Endothelial cell of hepatic sinusoid (primary cell): Measurements from ENCODE around the gene MYH15.

Experiments
- in situ Hi-C: cut with HindIII; loops from 2 replicates; pipeline ENCODE4 v1.10.0; 2017; ENCODE audit warnings: low sequenced_read_pairs

The MYH15 gene

GRCh38 chr3:108416111-108416869 is 94.1 kb downstream of the MYH15 start:
- in situ Hi-C loops: no loop called here

- in situ Hi-C loops: no loop called here
Measured at GRCh38 chr3:108415661-108416060, 94.7 kb downstream of the MYH15 start.

GRCh38 chr3:108414007-108414406 is 96.4 kb downstream of the MYH15 start:
- in situ Hi-C loops: no loop called here

- in situ Hi-C loops: no loop called here
Measured at GRCh38 chr3:108412121-108412750, 98.2 kb downstream of the MYH15 start.

GRCh38 chr3:108410531-108410984 is 99.8 kb downstream of the MYH15 start:
- in situ Hi-C loops: no loop called here

- in situ Hi-C loops: no loop called here
Measured at GRCh38 chr3:108409800-108410178, 100.6 kb downstream of the MYH15 start.

GRCh38 chr3:108408883-108409799 is 101.3 kb downstream of the MYH15 start:
- in situ Hi-C loops: no loop called here

- in situ Hi-C loops: no loop called here
Measured at GRCh38 chr3:108407886-108408285, 102.5 kb downstream of the MYH15 start.

- in situ Hi-C loops: no loop called here
Measured at GRCh38 chr3:108406661-108407206, 103.7 kb downstream of the MYH15 start.

GRCh38 chr3:108406063-108406660 is 104.2 kb downstream of the MYH15 start:
- in situ Hi-C loops: no loop called here

GRCh38 chr3:108404368-108404767 is 106.0 kb downstream of the MYH15 start:
- in situ Hi-C loops: no loop called here

- in situ Hi-C loops: no loop called here
Measured at GRCh38 chr3:108403686-108404345, 106.6 kb downstream of the MYH15 start.

GRCh38 chr3:108403198-108403597 is 107.2 kb downstream of the MYH15 start:
- in situ Hi-C loops: no loop called here

GRCh38 chr3:108401836-108402235 is 108.6 kb downstream of the MYH15 start:
- in situ Hi-C loops: no loop called here

- in situ Hi-C loops: no loop called here
Measured at GRCh38 chr3:108398510-108398909, 111.9 kb downstream of the MYH15 start.

GRCh38 chr3:108396336-108396735 is 114.1 kb downstream of the MYH15 start:
- in situ Hi-C loops: no loop called here

- in situ Hi-C loops: no loop called here
Measured at GRCh38 chr3:108394563-108394962, 115.8 kb downstream of the MYH15 start.

GRCh38 chr3:108394016-108394415 is 116.4 kb downstream of the MYH15 start:
- in situ Hi-C loops: no loop called here

GRCh38 chr3:108393128-108393900 is 117.1 kb downstream of the MYH15 start:
- in situ Hi-C loops: no loop called here
